HG02943 (cell line): ENCODE results near the gene DPP6.

Experiments
- ATAC-seq: cut with Tn5 transposase; IDR thresholded peaks from one replicate; pipeline ENCODE4 v1.9.1; 2021; ENCODE audit warnings: mild to moderate bottlenecking, low read depth, moderate library complexity; ENCODE audit not compliant: unreplicated experiment

Gene DPP6

GRCh38 chr7:154841731-154842331 is 789.6 kb downstream of the DPP6 start:
- no peak for ATAC-seq

GRCh38 chr7:154842591-154842990 is 790.4 kb downstream of the DPP6 start:
- no peak for ATAC-seq

GRCh38 chr7:154843670-154844237 is 791.6 kb downstream of the DPP6 start:
- no peak for ATAC-seq

GRCh38 chr7:154844499-154844898 is 792.3 kb downstream of the DPP6 start:
- ATAC-seq = no peak

GRCh38 chr7:154844955-154845354 is 792.8 kb downstream of the DPP6 start:
- no peak for ATAC-seq

GRCh38 chr7:154848464-154848863 is 796.3 kb downstream of the DPP6 start:
- no peak for ATAC-seq

- no peak for ATAC-seq
These were observed 800.0 kb downstream of the DPP6 start for GRCh38 chr7:154852205-154852604.

GRCh38 chr7:154853063-154853726 is 801.0 kb downstream of the DPP6 start:
- no peak for ATAC-seq

GRCh38 chr7:154853727-154854095 is 801.5 kb downstream of the DPP6 start:
- no peak for ATAC-seq

GRCh38 chr7:154854836-154855235 is 802.6 kb downstream of the DPP6 start:
- ATAC-seq = no peak

- ATAC-seq = no peak
These were observed 803.2 kb downstream of the DPP6 start for GRCh38 chr7:154855366-154855765.

GRCh38 chr7:154856733-154857132 is 804.5 kb downstream of the DPP6 start:
- ATAC-seq = no peak

GRCh38 chr7:154857240-154857639 is 805.0 kb downstream of the DPP6 start:
- no peak for ATAC-seq

- ATAC-seq = no peak
These were observed 805.8 kb downstream of the DPP6 start for GRCh38 chr7:154857728-154858681.

- ATAC-seq = no peak
These were observed 806.8 kb downstream of the DPP6 start for GRCh38 chr7:154858836-154859537.

- no peak for ATAC-seq
These were observed 807.8 kb downstream of the DPP6 start for GRCh38 chr7:154859747-154860620.

GRCh38 chr7:154860621-154861375 is 808.6 kb downstream of the DPP6 start:
- no peak for ATAC-seq

GRCh38 chr7:154861589-154861988 is 809.4 kb downstream of the DPP6 start:
- ATAC-seq = no peak
